Mesendoderm (in vitro differentiated cells): ENCODE data around the gene FNDC3B.

ENCODE experiments used
- DNase-seq: peaks from one replicate; pipeline ENCODE4 v3.0.0; 2013
- H2AK5ac ChIP-seq: 2 replicates; pipeline ENCODE4 v1.6.1; 2013; ENCODE audit warnings: low read length, inconsistent platforms
- H2BK120ac ChIP-seq: 2 replicates; pipeline ENCODE4 v1.6.1; 2013; ENCODE audit warnings: low read depth, mild to moderate bottlenecking, low read length, moderate library complexity, mixed read lengths
- H2BK15ac ChIP-seq: replicated peaks from 2 replicates; pipeline ENCODE4 v1.6.1; 2013; ENCODE audit warnings: low read depth, mild to moderate bottlenecking, moderate library complexity
- H2BK5ac ChIP-seq: 2 replicates; pipeline ENCODE4 v1.6.1; 2013; ENCODE audit warnings: low read length, inconsistent platforms
- H3K18ac ChIP-seq: 2 replicates; pipeline ENCODE4 v1.6.1; 2013; ENCODE audit warnings: mild to moderate bottlenecking, low read length, mixed read lengths
- H3K23ac ChIP-seq: one replicate; pipeline ENCODE4 v1.6.1; 2013; ENCODE audit warnings: low read length
- H3K27ac ChIP-seq: 2 replicates; pipeline ENCODE4 v1.5.1; 2013; ENCODE audit warnings: low read depth, mild to moderate bottlenecking, inconsistent platforms, low read length, moderate library complexity
- H3K27me3 ChIP-seq: 2 replicates; pipeline ENCODE4 v1.6.1; 2013; ENCODE audit warnings: low read length, control low read depth, mild to moderate bottlenecking, inconsistent platforms; ENCODE audit not compliant: insufficient read depth, poor library complexity
- H3K36me3 ChIP-seq: 2 replicates; pipeline ENCODE4 v1.6.1; 2013; ENCODE audit warnings: low read length, inconsistent platforms; ENCODE audit not compliant: control insufficient read depth, insufficient read depth
- H3K4ac ChIP-seq: one replicate; pipeline ENCODE4 v1.6.1; 2013; ENCODE audit warnings: low read depth, mild to moderate bottlenecking, low read length, moderate library complexity
- H3K4me1 ChIP-seq: 2 replicates; pipeline ENCODE4 v1.6.1; 2013; ENCODE audit warnings: low read depth, low read length, inconsistent platforms; ENCODE audit not compliant: control insufficient read depth
- H3K4me2 ChIP-seq: 2 replicates; pipeline ENCODE4 v1.6.1; 2013; ENCODE audit warnings: low read length
- H3K4me3 ChIP-seq: 2 replicates; pipeline ENCODE4 v1.5.1; 2013; ENCODE audit warnings: mild to moderate bottlenecking, low read length
- H3K56ac ChIP-seq: one replicate; pipeline ENCODE4 v1.6.1; 2013; ENCODE audit warnings: low read length
- H3K79me1 ChIP-seq: 2 replicates; pipeline ENCODE4 v1.6.1; 2013; ENCODE audit warnings: low read length, inconsistent platforms
- H3K79me2 ChIP-seq: 2 replicates; pipeline ENCODE4 v1.6.1; 2013; ENCODE audit warnings: mild to moderate bottlenecking, low read length; ENCODE audit not compliant: control insufficient read depth, insufficient read depth
- H3K9ac ChIP-seq: 2 replicates; pipeline ENCODE4 v1.6.1; 2013; ENCODE audit warnings: low read length, inconsistent platforms
- H4K5ac ChIP-seq: one replicate; pipeline ENCODE4 v1.6.1; 2013; ENCODE audit warnings: low read length
- H4K8ac ChIP-seq: one replicate; pipeline ENCODE4 v1.6.1; 2013; ENCODE audit warnings: low read depth, mild to moderate bottlenecking, control low read depth, low read length, moderate library complexity
- WGBS: extraction: QIAGEN DNeasy Blood & Tissue Kit; methylation state at CpG from one replicate; pipeline ENCODE4 v1.1.7; 2013; ENCODE audit warnings: low lambda C conversion rate, missing lambda C conversion rate; ENCODE audit not compliant: insufficient coverage; ENCODE audit errors: extremely low coverage; 5-methylcytosine and 5-hydroxymethylcytosine counted together

The FNDC3B gene

DNA sequence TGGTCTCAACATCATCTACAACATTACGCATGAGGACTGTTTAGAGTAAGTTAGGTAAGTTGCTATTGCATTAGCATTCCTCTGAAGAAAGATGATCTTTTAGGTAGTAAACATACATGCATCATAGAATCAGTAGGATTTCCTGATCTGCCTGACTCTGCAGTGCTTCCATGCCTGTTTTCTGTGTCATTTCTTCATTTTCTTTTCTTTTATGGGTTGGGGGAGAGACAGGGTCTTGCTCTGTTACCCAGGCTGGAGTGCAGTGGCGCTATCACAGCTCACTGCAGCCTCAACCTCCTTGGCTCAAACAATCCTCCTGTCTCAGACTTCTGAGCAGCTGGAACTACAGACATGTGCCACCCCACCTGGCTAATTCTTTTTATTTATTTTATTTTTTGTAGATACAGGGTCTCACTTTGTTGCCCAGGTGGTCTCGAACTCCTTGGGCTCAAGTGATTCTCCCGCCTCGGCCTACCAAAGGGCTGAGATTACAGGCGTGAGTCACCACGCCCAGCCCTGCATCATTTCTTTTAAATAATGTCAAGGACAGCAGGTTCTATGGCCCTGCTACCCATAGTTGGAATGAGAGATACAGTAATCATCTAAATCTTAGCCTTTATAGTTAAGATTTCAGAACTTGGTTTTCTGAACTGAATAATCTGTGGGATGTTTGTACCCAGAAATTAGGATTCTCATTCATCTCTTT, 224.6 kb downstream of the FNDC3B start:
- Histone ChIP-seq H3K4me3 (no peak overlapping the region), H3K27me3 (no peaks in the 10 kb centered on the region), H2BK5ac (no peak overlapping the region), H2AK5ac (no peak overlapping the region), H3K4ac (no peak overlapping the region), H4K5ac (no peak overlapping the region), H4K8ac (no peak overlapping the region), H3K56ac (no peak overlapping the region), H3K18ac (no peak overlapping the region), H3K9ac (no peak overlapping the region), H3K4me1 (no peaks in the 10 kb centered on the region), H3K4me2 (no peak overlapping the region), H3K36me3 (no peaks in the 10 kb centered on the region), H3K27ac (no peak overlapping the region), H3K79me2 (peaks cover 3% of the 10 kb centered on the region), H2BK15ac (no peak overlapping the region), H3K79me1 (peaks cover 6% of the 10 kb centered on the region), H2BK120ac (no peak overlapping the region), H3K23ac (no peak overlapping the region)
- WGBS, result no CpG with 5 or more reads among the region's 7 CpGs
- DNase-seq, result no peak

- no peaks in the 10 kb centered on the region for H3K27me3 ChIP-seq
- H3K36me3 ChIP-seq, result no peaks in the 10 kb centered on the region
- H3K79me1 ChIP-seq, result peaks cover 2% of the 10 kb centered on the region
- no peaks in the 10 kb centered on the region for H3K79me2 ChIP-seq
- WGBS, result no CpG with 5 or more reads among the region's 3 CpGs
- no peak overlapping the region for H3K23ac ChIP-seq
- no peak overlapping the region for H2BK120ac ChIP-seq
- H3K56ac ChIP-seq, result no peak overlapping the region
- H2BK15ac ChIP-seq, result no peak overlapping the region
- H3K27ac ChIP-seq, result peak overlapping the region; percentile 12
- no peak overlapping the region for H2AK5ac ChIP-seq
- H3K18ac ChIP-seq, result no peak overlapping the region
- H3K9ac ChIP-seq, result no peak overlapping the region
- no peak overlapping the region for H4K8ac ChIP-seq
- DNase-seq, result no peak
- no peaks in the 10 kb centered on the region for H3K4me1 ChIP-seq
- no peak overlapping the region for H2BK5ac ChIP-seq
- no peak overlapping the region for H4K5ac ChIP-seq
- no peak overlapping the region for H3K4ac ChIP-seq
- no peak overlapping the region for H3K4me3 ChIP-seq
- H3K4me2 ChIP-seq, result no peak overlapping the region
Measured at GRCh38 chr3:172266103-172266502, 226.7 kb downstream of the FNDC3B start.

DNA sequence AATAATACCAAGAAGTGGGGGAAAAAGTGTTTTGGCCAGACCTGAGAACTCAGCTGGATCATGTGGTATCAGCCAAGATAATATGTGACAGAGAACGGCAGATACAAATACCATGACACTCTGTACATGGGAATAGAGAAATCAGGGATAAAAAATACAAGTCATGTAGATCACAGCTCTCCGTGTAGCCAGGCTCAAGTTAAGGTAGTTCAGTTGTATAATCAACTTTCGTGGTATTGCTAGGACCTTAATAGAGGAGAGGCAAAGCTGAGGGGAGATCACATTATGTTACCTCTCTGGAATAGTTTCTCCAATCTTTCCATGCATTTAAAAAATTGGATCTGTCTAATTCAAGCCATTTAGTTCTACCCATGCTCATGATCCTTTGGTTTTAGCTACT, 229.0 kb downstream of the FNDC3B start:
- no peak overlapping the region for H3K4ac ChIP-seq
- H3K36me3 ChIP-seq, result no peaks in the 10 kb centered on the region
- no peaks in the 10 kb centered on the region for H3K79me2 ChIP-seq
- H3K4me3 ChIP-seq, result no peak overlapping the region
- no peak overlapping the region for H4K8ac ChIP-seq
- no peak overlapping the region for H2BK120ac ChIP-seq
- no peaks in the 10 kb centered on the region for H3K4me1 ChIP-seq
- no peak overlapping the region for H3K23ac ChIP-seq
- no peak for DNase-seq
- H3K18ac ChIP-seq, result no peak overlapping the region
- H3K27ac ChIP-seq, result no peak overlapping the region
- H3K4me2 ChIP-seq, result no peak overlapping the region
- H3K9ac ChIP-seq, result no peak overlapping the region
- H3K27me3 ChIP-seq, result no peaks in the 10 kb centered on the region
- H2BK5ac ChIP-seq, result no peak overlapping the region
- WGBS, result no CpG with 5 or more reads among the region's 3 CpGs
- no peak overlapping the region for H3K56ac ChIP-seq
- H2AK5ac ChIP-seq, result no peak overlapping the region
- H2BK15ac ChIP-seq, result no peak overlapping the region
- H4K5ac ChIP-seq, result no peak overlapping the region
- peaks cover 2% of the 10 kb centered on the region for H3K79me1 ChIP-seq

GRCh38 chr3:172268868-172269267, 229.5 kb downstream of the FNDC3B start:
- Histone ChIP-seq H2BK15ac (no peak overlapping the region), H3K79me2 (no peaks in the 10 kb centered on the region), H3K18ac (no peak overlapping the region), H4K8ac (no peak overlapping the region), H3K4ac (no peak overlapping the region), H3K36me3 (no peaks in the 10 kb centered on the region), H3K27ac (no peak overlapping the region), H2AK5ac (no peak overlapping the region), H3K4me2 (no peak overlapping the region), H2BK120ac (no peak overlapping the region), H3K23ac (no peak overlapping the region), H3K79me1 (peaks cover 3% of the 10 kb centered on the region), H3K9ac (no peak overlapping the region), H3K56ac (no peak overlapping the region), H3K27me3 (no peaks in the 10 kb centered on the region), H3K4me3 (no peak overlapping the region), H3K4me1 (no peaks in the 10 kb centered on the region), H4K5ac (no peak overlapping the region), H2BK5ac (no peak overlapping the region)
- no peak for DNase-seq
- no CpG with 5 or more reads among the region's 2 CpGs for WGBS

GRCh38 chr3:172270557-172271166, 231.3 kb downstream of the FNDC3B start:
- Histone ChIP-seq H3K27me3 (no peaks in the 10 kb centered on the region), H3K4ac (no peak overlapping the region), H4K5ac (no peak overlapping the region), H3K27ac (no peak overlapping the region), H3K36me3 (no peaks in the 10 kb centered on the region), H2BK15ac (no peak overlapping the region), H3K4me3 (no peak overlapping the region), H3K56ac (no peak overlapping the region), H3K23ac (no peak overlapping the region), H3K4me1 (no peaks in the 10 kb centered on the region), H3K9ac (no peak overlapping the region), H3K79me1 (peaks cover 3% of the 10 kb centered on the region), H3K18ac (no peak overlapping the region), H3K79me2 (no peaks in the 10 kb centered on the region), H3K4me2 (no peak overlapping the region), H2AK5ac (no peak overlapping the region), H2BK5ac (no peak overlapping the region), H4K8ac (no peak overlapping the region), H2BK120ac (no peak overlapping the region)
- no CpG with 5 or more reads among the region's 4 CpGs for WGBS
- DNase-seq, result no peak
